Astrocyte (in vitro differentiated cells and primary cell): ENCODE results near the gene TVP23A. TPM values are rescaled to one million over a fixed set of nuclear protein-coding genes. Genes with fewer than 3 reads are reported as not detected.

Source experiments
- DNase-seq: peaks from one replicate; pipeline ENCODE4 v3.0.0-alpha.2; 2010; ENCODE audit warnings: low read depth
- FAIRE-seq: peaks from 2 replicates; lab custom pipeline; 2011; peaks lifted over from hg19 to GRCh38; lab: Jason Lieb, UNC
- H2AFZ ChIP-seq: 2 replicates; pipeline ENCODE4 v1.6.0; 2012; ENCODE audit warnings: low read depth, low read length, inconsistent platforms
- H3K27ac ChIP-seq: 2 replicates; pipeline ENCODE4 v1.5.1; 2011; ENCODE audit warnings: low read depth, low read length, inconsistent platforms
- H3K27me3 ChIP-seq: 2 replicates; pipeline ENCODE4 v1.6.0; 2011; ENCODE audit warnings: low read length, inconsistent platforms; ENCODE audit not compliant: insufficient read depth
- H3K36me3 ChIP-seq: 2 replicates; pipeline ENCODE4 v1.5.1; 2011; ENCODE audit warnings: low read length, inconsistent platforms; ENCODE audit not compliant: insufficient read depth
- H3K4me1 ChIP-seq: 2 replicates; pipeline ENCODE4 v1.5.1; 2011; ENCODE audit warnings: low read length, inconsistent platforms; ENCODE audit not compliant: insufficient read depth
- H3K4me2 ChIP-seq: 2 replicates; pipeline ENCODE4 v1.6.0; 2012; ENCODE audit warnings: low read length, inconsistent platforms
- H3K4me3 ChIP-seq: 2 replicates; pipeline ENCODE4 v1.5.1; 2011; ENCODE audit warnings: low read depth, mild to moderate bottlenecking, low read length, inconsistent platforms; ENCODE audit not compliant: insufficient read depth
- H3K79me2 ChIP-seq: 2 replicates; pipeline ENCODE4 v1.6.0; 2012; ENCODE audit warnings: mild to moderate bottlenecking, low read length, inconsistent platforms; ENCODE audit not compliant: insufficient read depth
- H3K9ac ChIP-seq: 2 replicates; pipeline ENCODE4 v1.6.0; 2012; ENCODE audit warnings: mild to moderate bottlenecking, low read length, inconsistent platforms
- H3K9me3 ChIP-seq: 2 replicates; pipeline ENCODE4 v1.5.1; 2012; ENCODE audit warnings: low read depth, mild to moderate bottlenecking, low read length, inconsistent platforms; ENCODE audit not compliant: insufficient read depth
- H4K20me1 ChIP-seq: 2 replicates; pipeline ENCODE4 v1.6.0; 2012; ENCODE audit warnings: low read length, inconsistent platforms; ENCODE audit not compliant: insufficient read depth
- H3K27ac Mint-ChIP-seq: one replicate; pipeline ENCODE4 v1.8.0; 2021; ENCODE audit warnings: mild to moderate bottlenecking, mixed read lengths; ENCODE audit not compliant: unreplicated experiment
- H3K27me3 Mint-ChIP-seq: one replicate; pipeline ENCODE4 v1.8.0; 2021; ENCODE audit warnings: low read depth, mixed read lengths; ENCODE audit not compliant: unreplicated experiment
- H3K36me3 Mint-ChIP-seq: one replicate; pipeline ENCODE4 v1.8.0; 2021; ENCODE audit warnings: low read depth, mixed read lengths; ENCODE audit not compliant: unreplicated experiment
- H3K4me1 Mint-ChIP-seq: one replicate; pipeline ENCODE4 v1.8.0; 2021; ENCODE audit warnings: low read depth, mixed read lengths; ENCODE audit not compliant: unreplicated experiment
- H3K4me3 Mint-ChIP-seq: one replicate; pipeline ENCODE4 v1.8.0; 2021; ENCODE audit warnings: mild to moderate bottlenecking, moderate library complexity, mixed read lengths; ENCODE audit not compliant: unreplicated experiment
- H3K9me3 Mint-ChIP-seq: one replicate; pipeline ENCODE4 v1.8.0; 2021; ENCODE audit warnings: mild to moderate bottlenecking, mixed read lengths; ENCODE audit not compliant: unreplicated experiment
- CTCF ChIP-seq: IDR thresholded peaks from 2 replicates; pipeline ENCODE4 v1.5.1; 2011; ENCODE audit warnings: low read depth, mild to moderate bottlenecking, inconsistent platforms, low read length, moderate library complexity; ENCODE audit not compliant: insufficient read depth
- EZH2 ChIP-seq: IDR thresholded peaks from 2 replicates; pipeline ENCODE4 v1.6.1; 2012; ENCODE audit warnings: mild to moderate bottlenecking, low read length, inconsistent platforms; ENCODE audit not compliant: insufficient read depth
- total RNA-seq: library from RNA; stranded (reverse); gene quantifications from 2 replicates; pipeline ENCODE4 v1.2.1, GENCODE V29; 2021

TVP23A gene
- total RNA-seq, 1 donor from 2014 or later: 0.34 TPM

- FAIRE-seq: no peak
- DNase-seq: no peak
- H2AFZ ChIP-seq: no peak overlapping the region
- no peaks in the 10 kb centered on the region for H3K4me1 Mint-ChIP-seq
- no peak overlapping the region for H3K4me2 ChIP-seq
- H3K27me3 Mint-ChIP-seq: peaks cover 39% of the 10 kb centered on the region
- H3K4me1 ChIP-seq: no peaks in the 10 kb centered on the region
- peaks cover 1% of the 10 kb centered on the region for H3K9me3 Mint-ChIP-seq
- no peaks in the 10 kb centered on the region for H3K9me3 ChIP-seq
- no peak overlapping the region for H3K4me3 ChIP-seq
- H3K27ac ChIP-seq: no peak overlapping the region
- H3K36me3 Mint-ChIP-seq: no peaks in the 10 kb centered on the region
- no peaks in the 10 kb centered on the region for H3K79me2 ChIP-seq
- H3K9ac ChIP-seq: no peak overlapping the region
- no peak for TF ChIP-seq CTCF
- TF ChIP-seq EZH2: no peak
- no peaks in the 10 kb centered on the region for H4K20me1 ChIP-seq
- peaks cover 14% of the 10 kb centered on the region for H3K27me3 ChIP-seq
- no peaks in the 10 kb centered on the region for H3K36me3 ChIP-seq
- H3K4me3 Mint-ChIP-seq: no peak overlapping the region
- H3K27ac Mint-ChIP-seq: no peak overlapping the region
Measured at GRCh38 chr16:10839279-10839666, 20.7 kb upstream of the TVP23A start.

GRCh38 chr16:10838621-10839278 lies 20.2 kb upstream of the TVP23A start:
- Histone ChIP-seq H3K9me3 (no peaks in the 10 kb centered on the region), H3K27ac (no peak overlapping the region), H3K27me3 (peaks cover 14% of the 10 kb centered on the region), H3K9ac (no peak overlapping the region), H3K4me1 (no peaks in the 10 kb centered on the region), H4K20me1 (no peaks in the 10 kb centered on the region), H3K36me3 (no peaks in the 10 kb centered on the region), H3K4me3 (no peak overlapping the region), H3K4me2 (no peak overlapping the region), H2AFZ (no peak overlapping the region), H3K79me2 (no peaks in the 10 kb centered on the region)
- H3K4me1 Mint-ChIP-seq: no peaks in the 10 kb centered on the region
- H3K27me3 Mint-ChIP-seq: peaks cover 40% of the 10 kb centered on the region
- FAIRE-seq (no peak), DNase-seq (no peak)
- peaks cover 1% of the 10 kb centered on the region for H3K9me3 Mint-ChIP-seq
- no peak overlapping the region for H3K27ac Mint-ChIP-seq
- TF ChIP-seq EZH2 (no peak), CTCF (no peak)
- no peaks in the 10 kb centered on the region for H3K36me3 Mint-ChIP-seq
- H3K4me3 Mint-ChIP-seq: no peak overlapping the region

GRCh38 chr16:10836174-10836853 lies 17.7 kb upstream of the TVP23A start:
- H3K4me3 Mint-ChIP-seq: no peak overlapping the region

More at GRCh38 chr16:10836174-10836853, 17.7 kb upstream of the TVP23A start:
- no peaks in the 10 kb centered on the region for H3K4me1 ChIP-seq
- no peak overlapping the region for H2AFZ ChIP-seq
- Mint-ChIP-seq H3K27me3 (peaks cover 44% of the 10 kb centered on the region), H3K9me3 (peaks cover 1% of the 10 kb centered on the region), H3K36me3 (no peaks in the 10 kb centered on the region), H3K4me1 (no peaks in the 10 kb centered on the region), H3K27ac (no peak overlapping the region)
- DNase-seq (no peak), FAIRE-seq (no peak)
- no peak overlapping the region for H3K9ac ChIP-seq
- no peaks in the 10 kb centered on the region for H3K36me3 ChIP-seq
- H3K4me3 ChIP-seq: no peak overlapping the region
- H3K79me2 ChIP-seq: no peaks in the 10 kb centered on the region
- peaks cover 12% of the 10 kb centered on the region for H3K27me3 ChIP-seq
- H3K9me3 ChIP-seq: no peaks in the 10 kb centered on the region
- no peak overlapping the region for H3K27ac ChIP-seq
- no peak overlapping the region for H3K4me2 ChIP-seq
- H4K20me1 ChIP-seq: no peaks in the 10 kb centered on the region
- TF ChIP-seq EZH2: no peak
